HG03442 (cell line): ENCODE data around the gene APBB1IP.
"Not testable (repeated sequence)": the region's sequence is repeated elsewhere in the genome, so short reads cannot be mapped to it uniquely, and the experiment has no call there.

Source experiments
- ATAC-seq: cut with Tn5 transposase; IDR thresholded peaks from one replicate; pipeline ENCODE4 v1.9.1; 2021; ENCODE audit warnings: mild to moderate bottlenecking, moderate library complexity; ENCODE audit not compliant: unreplicated experiment

The APBB1IP gene

GRCh38 chr10:26474845-26475244, 36.7 kb downstream of the APBB1IP start:
- not testable (repeated sequence) for ATAC-seq

DNA sequence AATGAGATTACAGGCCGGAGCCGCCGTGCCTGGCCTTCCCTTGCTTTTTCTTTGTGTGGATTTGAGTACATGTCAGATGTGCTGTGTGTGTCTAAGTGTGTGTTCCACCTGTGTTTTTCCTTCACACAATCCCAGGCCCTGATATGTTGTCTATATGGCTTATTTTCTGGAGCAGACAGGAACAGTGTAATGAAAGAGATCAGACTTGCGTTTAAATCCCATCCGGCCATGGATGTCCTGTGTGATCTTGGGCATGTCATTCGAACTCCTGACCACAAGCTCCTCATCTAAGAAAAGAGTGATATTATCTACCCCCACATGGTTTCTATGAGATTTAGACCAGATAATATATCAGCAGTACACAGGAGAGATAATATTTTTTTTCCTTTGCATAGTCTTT, 37.2 kb downstream of the APBB1IP start:
- no peak for ATAC-seq

DNA sequence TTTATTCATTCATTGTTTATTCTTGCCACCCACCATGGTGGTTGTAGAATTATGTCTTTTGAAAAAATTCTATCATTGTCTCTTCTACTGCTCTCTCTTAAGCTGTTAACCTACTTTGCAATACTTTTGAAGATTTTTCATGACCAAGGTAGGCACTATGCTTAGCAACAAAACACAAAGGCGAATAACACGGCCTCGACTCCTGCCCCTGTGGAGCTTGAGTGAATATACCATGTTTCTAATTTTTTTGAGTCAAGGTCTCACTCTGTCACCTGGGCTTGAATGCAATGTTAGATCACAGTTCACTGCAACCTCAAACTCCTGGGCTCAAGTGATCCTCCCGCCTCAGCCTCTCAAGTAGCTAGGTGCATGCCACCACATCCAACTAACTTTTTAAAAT, 39.4 kb downstream of the APBB1IP start:
- no peak for ATAC-seq

- no peak for ATAC-seq
Measured at GRCh38 chr10:26478061-26478460, 39.9 kb downstream of the APBB1IP start.

DNA sequence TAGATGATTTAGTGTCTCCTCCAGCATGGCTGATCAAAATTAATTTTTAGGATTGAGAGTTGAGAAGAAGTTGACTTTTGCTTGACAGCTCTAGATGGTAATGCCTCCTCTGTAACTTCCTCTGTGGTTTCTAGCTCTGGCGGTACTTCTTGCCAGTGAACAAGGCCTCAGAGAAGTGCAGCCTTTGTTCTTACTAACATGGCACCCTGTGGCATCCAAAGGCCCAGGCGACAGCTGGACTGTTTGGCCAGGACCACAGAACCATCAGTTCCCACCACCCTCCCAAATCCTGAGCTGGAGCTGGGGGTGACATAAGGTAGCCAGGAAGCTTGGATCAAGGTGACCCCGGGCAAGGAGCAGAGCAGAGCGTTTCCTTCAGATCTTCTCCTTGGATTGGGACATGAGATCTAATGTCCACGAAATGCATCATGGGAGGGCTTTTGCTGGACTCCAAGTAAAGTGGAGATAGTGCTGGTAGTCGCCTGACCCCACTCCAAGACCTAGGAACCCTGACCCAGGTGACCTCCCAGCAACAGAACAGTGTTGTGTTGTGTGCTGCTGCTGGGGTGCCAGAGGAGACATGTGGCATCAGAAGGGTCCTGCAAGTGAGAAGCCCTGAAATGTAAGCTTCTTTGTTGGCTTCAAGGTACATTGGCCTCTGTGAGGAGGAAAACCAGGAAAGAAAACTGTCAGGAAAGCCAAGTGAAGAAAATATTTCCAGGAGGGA, 41.8 kb downstream of the APBB1IP start:
- ATAC-seq: no peak

DNA sequence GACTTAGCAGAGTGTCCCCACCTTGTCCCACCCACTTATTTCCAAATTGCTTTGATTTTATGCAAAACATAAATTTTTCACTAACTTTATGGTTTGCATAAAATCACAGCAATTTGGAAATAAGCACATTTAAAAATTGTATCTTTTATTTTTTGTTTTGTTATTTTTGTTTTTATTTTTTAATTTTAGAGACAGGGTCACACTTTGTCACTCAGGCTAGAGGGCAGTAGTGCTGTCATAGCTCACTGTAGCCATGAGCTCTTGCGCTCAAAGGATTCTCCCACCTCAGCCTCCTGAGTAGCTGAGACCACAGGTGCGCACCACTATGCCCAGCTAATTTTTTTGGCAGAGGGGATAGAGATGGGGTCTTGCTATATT, 43.2 kb downstream of the APBB1IP start:
- ATAC-seq: no peak

- no peak for ATAC-seq
Measured at GRCh38 chr10:26481914-26482550, 43.9 kb downstream of the APBB1IP start.

DNA sequence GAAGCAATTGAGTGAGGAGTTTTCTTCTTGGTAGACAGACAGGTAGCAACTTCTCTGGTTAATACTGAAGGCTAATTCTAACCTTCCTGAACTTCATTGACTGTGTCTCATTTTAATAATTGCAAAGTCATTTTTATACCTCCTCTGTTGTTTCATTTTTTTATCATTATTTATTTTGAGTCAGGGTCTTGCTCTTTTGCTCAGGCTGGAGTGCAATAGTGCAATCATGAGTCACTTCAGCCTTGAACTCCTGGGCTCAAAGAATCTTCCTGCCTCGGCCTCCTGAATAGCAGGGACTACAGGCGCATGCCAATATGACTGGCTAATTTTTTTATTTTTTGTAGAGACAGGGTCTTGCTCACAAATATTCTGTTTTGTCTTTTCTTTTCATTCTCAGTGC, 45.4 kb downstream of the APBB1IP start:
- ATAC-seq: no peak

GRCh38 chr10:26485150-26485941, 47.2 kb downstream of the APBB1IP start:
- ATAC-seq: no peak

DNA sequence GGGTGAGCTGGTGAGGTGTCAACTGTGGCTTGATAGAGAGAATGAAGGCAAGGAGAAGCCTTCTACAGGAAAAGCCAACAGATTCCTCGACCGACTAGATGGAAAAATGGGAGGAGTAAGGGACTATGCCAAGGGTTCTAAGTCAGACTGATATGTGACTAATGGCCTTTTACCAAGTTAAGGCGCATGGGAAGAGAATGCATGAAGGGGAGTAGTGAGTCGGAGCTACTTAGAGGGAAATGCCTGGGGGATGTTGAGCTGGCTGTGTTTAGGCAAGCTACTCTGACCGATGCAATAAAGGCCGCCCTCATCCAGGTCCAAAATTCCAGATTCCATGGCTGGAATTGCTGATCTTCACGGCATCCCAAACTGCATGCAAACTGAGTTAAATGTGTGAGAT, 48.2 kb downstream of the APBB1IP start:
- no peak for ATAC-seq

GRCh38 chr10:26486990-26487850, 49.1 kb downstream of the APBB1IP start:
- ATAC-seq: peak; percentile 87

DNA sequence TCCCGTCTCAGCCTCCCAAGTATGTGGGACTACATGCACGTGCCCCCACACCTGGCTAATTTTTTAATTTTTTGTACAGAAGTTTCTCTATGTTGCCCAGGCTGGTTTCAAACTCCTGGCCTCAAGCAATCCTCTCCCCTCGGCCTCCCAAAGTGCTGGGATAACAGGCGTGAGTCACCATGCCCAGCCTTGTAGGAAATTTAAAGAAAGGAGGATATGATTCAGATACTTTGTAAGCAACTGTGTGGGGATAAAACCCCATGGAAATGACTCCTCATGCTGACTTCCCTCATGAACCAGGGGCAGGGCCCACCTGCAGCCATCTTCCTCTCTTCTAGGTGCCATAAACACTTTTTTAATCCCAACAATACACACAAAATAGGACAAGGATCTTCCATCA, 50.2 kb downstream of the APBB1IP start:
- no peak for ATAC-seq

DNA sequence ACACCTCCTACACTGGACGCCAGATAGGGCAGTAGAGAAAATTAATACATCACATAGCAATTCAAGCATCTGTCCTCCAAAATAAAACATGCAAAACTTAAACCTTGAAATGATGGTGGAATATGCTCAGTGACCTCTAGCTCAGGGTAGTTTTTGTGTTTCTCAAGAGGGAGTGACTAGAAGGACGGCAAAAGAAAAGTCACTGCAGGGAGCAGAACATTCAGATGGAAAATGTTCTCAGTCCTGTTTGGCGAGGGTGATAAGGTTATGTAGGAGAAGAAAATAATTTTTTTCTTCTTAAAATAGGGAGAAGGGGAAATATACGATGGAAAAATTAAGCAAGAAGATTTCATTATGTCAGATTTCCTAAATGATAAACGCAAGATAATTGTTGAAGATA, 50.9 kb downstream of the APBB1IP start:
- no peak for ATAC-seq

DNA sequence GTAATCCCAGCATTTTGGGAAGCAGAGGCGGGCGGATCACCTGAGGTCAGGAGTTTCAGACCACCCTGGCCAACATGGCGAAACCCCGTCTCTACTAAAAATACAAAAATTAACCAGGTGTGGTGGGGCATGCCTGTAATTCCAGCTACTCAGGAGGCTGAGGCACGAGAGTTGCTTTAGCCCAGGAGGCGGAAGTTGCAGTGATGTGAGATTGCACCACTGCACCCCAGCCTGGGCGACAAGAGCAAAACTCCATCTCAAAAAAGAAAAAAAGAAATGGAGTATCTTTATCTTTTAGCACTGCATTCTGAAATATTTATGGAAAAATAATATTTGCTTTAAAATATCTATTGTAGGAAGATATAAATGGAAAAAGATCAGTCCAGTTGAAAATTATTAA, 52.2 kb downstream of the APBB1IP start:
- ATAC-seq: not testable (repeated sequence)

GRCh38 chr10:26491276-26491675, 53.1 kb downstream of the APBB1IP start:
- ATAC-seq: no peak

- ATAC-seq: no peak
Measured at GRCh38 chr10:26491934-26492333, 53.8 kb downstream of the APBB1IP start.

GRCh38 chr10:26492725-26493124, 54.6 kb downstream of the APBB1IP start:
- not testable (repeated sequence) for ATAC-seq

DNA sequence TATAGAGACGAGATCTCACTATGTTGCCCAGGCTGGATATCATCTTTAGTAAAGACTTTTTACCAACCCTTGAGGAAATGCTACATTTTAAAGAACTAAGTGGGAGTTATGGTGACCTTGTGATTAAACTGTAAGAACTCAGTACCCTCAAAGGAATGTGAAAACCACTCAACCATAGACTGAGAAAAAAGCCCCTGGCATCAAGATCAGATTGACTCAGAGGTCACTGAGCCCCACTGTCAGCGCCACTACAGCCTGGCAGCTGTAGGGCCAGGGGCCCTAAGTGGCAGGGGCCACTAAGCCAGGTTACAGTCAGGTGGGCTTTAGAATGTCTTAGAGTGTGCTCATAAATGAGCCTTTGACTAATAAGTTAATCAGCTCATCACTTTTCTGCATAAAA, 55.9 kb downstream of the APBB1IP start:
- no peak for ATAC-seq

DNA sequence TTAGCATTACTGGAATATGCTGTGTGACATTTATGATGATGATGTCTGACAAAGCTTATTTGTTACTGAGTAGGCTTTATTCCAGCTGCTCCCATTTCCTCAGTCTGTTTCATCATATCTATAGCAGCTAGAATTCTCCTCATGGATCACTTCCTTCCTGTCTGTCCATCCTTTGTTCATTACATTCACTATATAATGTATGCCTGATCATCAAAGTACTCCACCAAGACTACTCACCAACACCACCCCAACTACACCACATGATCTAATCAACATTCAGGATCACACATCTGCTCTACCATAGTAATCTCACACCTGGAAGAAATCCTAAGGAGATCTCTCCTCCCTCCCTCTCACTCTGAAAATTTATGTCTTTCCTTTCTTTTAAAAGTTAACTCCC, 61.3 kb downstream of the APBB1IP start:
- ATAC-seq: no peak

- no peak for ATAC-seq
Measured at GRCh38 chr10:26502986-26503385, 64.8 kb downstream of the APBB1IP start.

DNA sequence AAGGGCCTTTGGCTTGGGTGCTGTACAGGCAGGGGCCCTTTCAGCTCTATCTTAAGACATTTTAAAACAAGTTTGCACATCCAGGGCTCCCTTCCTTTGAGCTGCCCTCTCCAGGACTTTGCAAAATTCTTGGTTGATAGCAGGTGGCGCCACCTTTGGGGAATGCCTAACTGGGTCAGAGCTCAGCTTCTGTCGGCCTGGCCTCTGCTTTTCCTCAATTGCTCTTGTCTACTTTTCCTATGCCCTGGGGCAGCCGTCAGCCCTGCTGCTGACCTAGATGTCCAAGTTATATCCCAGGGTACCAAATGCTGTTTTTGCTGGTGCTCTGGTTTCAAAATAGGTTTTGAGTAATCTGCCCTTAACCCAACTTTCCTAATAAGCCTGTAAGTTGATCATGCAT, 65.8 kb downstream of the APBB1IP start:
- ATAC-seq: no peak
